SK-N-SH treated with all-trans-retinoic acid at 6 μM for 48 hours (cell line): Measurements from ENCODE around the gene CYP2A6.

Experiments used
- CREB5 ChIP-seq: fragments of 250-450 bp; sonication (Bioruptor Pico); IDR thresholded peaks from 2 replicates; pipeline ENCODE4 v1.5.1; 2020; ENCODE audit warnings: low read depth, mild to moderate bottlenecking, moderate library complexity
- ESRRG ChIP-seq: fragments of 250-450 bp; sonication (Bioruptor Pico); IDR thresholded peaks from 2 replicates; pipeline ENCODE4 v1.6.1; 2021; ENCODE audit warnings: mild to moderate bottlenecking
- GLIS3 ChIP-seq: fragments of 250-450 bp; sonication (Bioruptor Pico); IDR thresholded peaks from 2 replicates; pipeline ENCODE4 v1.5.0; 2020; ENCODE audit warnings: mild to moderate bottlenecking, moderate library complexity
- POU6F1 ChIP-seq: fragments of 250-450 bp; sonication (Bioruptor Pico); IDR thresholded peaks from 2 replicates; pipeline ENCODE4 v1.8.0; 2021; ENCODE audit warnings: low read depth, mild to moderate bottlenecking, moderate library complexity, borderline replicate concordance
- ZC3H10 ChIP-seq: fragments of 250-450 bp; sonication (Bioruptor Pico); IDR thresholded peaks from 2 replicates; pipeline ENCODE4 v1.5.1; 2021; ENCODE audit warnings: mild to moderate bottlenecking, moderate library complexity
- ZFP3 ChIP-seq: fragments of 250-450 bp; sonication (Bioruptor Pico); IDR thresholded peaks from 2 replicates; pipeline ENCODE4 v1.5.0; 2020; ENCODE audit warnings: mild to moderate bottlenecking, moderate library complexity

GRCh38 chr19:40893112-40893511 lies 42.9 kb upstream of the CYP2A6 start:
- TF ChIP-seq ZFP3 (CRISPR knock-in tag): no peak
- TF ChIP-seq POU6F1 (CRISPR knock-in tag): no peak
- no peak for TF ChIP-seq GLIS3
- no peak for TF ChIP-seq ESRRG (CRISPR knock-in tag)
- no peak for TF ChIP-seq ZC3H10 (CRISPR knock-in tag)
- no peak for TF ChIP-seq CREB5 (CRISPR knock-in tag)
